Raji (cell line): ENCODE data around the gene ZNF484.

Experiments
- POLR2A ChIP-seq: IDR thresholded peaks from 2 replicates; pipeline ENCODE4 v1.6.1; 2011; ENCODE audit warnings: low read depth, low read length, control low read depth; ENCODE audit not compliant: insufficient read depth

ZNF484 gene

GRCh38 chr9:92877531-92878430 is at the start of gene ZNF484:
Gene ZNF484, minus strand, starts transcription at chr9:92878038. Its CDS starts 3,009 bp downstream, at chr9:92875029.
- TF ChIP-seq POLR2A = peak; percentile 86

- TF ChIP-seq POLR2A = no peak
Observed at GRCh38 chr9:92920437-92920836, 42.6 kb upstream of the ZNF484 start.

- no peak for TF ChIP-seq POLR2A
Observed at GRCh38 chr9:92917176-92917800, 39.5 kb upstream of the ZNF484 start.

- TF ChIP-seq POLR2A = no peak
Observed at GRCh38 chr9:92911511-92912475, 34.0 kb upstream of the ZNF484 start.

- TF ChIP-seq POLR2A = no peak
Observed at GRCh38 chr9:92897323-92897722, 19.5 kb upstream of the ZNF484 start.

DNA sequence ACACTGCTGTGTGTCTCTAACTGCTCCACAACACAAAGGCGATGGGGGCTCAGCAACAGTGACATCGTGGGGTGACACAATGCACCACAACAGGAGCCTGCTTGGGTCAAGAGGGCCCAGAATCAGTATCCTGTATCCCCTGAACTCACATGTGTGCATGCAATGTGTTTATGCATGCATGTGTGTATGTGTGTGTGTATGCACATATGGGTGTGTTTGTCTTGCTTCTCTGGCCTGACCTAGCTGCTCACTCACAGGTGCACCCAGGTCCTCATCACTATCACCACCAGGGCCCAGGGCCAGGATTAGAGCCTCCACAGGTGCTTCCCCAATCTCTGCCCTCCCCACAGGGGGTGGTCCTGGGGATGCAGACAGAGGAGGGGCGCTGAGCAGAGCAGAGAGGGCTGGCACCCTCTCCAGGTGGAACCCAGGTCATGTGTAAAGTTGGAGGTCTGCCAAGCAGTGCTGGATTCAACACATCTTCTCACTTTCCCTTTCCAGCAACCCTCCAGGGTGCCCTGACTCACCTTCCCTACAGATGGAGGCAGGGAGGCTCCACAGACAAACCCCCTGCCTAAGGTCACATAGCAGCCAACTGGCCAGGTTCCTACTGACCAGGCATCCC is 18.1 kb upstream of the ZNF484 start:
- TF ChIP-seq POLR2A = no peak

- TF ChIP-seq POLR2A = no peak
Observed at GRCh38 chr9:92894711-92895362, 17.0 kb upstream of the ZNF484 start.

DNA sequence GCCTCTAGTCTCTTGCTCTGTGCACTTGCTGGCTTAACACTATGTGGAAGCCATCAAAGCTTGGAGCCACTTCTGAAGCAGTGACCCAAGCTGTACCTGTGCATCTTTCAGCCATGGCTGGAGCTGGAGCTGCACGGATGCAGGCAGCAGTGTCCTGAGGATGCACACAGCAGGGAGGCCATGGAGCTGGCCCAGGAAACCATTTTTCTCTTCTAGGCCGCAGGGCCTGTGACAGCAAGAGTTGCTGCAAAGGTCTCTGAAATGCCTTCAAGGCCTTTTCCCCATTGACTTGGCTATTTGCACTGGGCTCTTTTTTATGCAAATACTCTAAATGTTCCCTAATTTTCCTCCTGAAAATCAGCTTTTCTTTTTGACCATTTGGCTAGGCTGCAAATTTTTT is 12.9 kb upstream of the ZNF484 start:
- TF ChIP-seq POLR2A = no peak

DNA sequence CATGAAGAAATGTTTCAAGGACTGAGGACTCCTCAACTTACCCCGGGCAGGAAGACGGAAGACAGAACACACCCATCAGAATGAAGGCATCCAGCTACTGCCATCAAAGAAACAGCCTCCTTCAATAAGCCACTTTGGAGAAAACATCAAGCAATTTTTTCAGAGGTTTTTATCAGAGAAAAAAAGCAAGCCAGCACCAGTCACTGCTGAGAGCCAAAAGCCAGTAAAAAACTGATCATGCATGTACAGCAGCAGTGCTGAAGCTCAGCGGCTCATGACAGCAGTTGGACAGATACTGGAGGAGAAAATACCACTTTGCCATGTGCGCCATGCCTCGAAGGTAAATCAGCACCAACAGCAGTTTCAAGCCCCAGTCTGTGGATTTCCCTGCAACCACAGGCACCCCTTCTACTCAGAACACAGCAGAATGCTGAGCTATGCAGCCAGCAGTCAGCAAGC is 10.1 kb upstream of the ZNF484 start:
- TF ChIP-seq POLR2A = no peak

- TF ChIP-seq POLR2A = no peak
Observed at GRCh38 chr9:92882276-92882675, 4.4 kb upstream of the ZNF484 start.

- no peak for TF ChIP-seq POLR2A
Observed at GRCh38 chr9:92875373-92875772, 2.5 kb downstream of the ZNF484 start.

GRCh38 chr9:92870289-92870688 is 7.5 kb downstream of the ZNF484 start:
- TF ChIP-seq POLR2A = no peak

DNA sequence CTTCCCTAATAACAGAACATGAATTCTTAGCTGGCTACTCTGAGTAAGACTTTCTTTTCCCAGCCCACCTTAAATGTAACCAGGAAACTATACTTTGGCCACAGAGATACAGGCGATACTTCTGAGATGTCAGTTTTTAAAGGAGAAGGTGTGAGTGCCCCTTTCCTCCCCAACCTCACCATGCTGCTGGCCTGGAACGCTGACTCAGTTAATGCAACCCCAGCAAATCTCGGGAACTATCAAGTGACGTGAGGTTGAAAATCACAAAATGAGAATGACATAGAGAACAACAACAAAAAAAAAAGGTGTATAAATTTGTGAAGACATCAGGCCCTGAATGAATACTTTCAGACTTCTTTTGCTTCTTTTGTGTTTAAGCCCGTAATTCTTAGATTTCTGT is 13.7 kb downstream of the ZNF484 start:
- no peak for TF ChIP-seq POLR2A

GRCh38 chr9:92860867-92861266 is 17.0 kb downstream of the ZNF484 start:
- no peak for TF ChIP-seq POLR2A
